Ascending aorta (tissue), 2 donors: ENCODE data around the gene RAD54L. TPM values are rescaled to one million over a fixed set of nuclear protein-coding genes. Genes with fewer than 3 reads are reported as not detected.

Experiments
- DNase-seq, 2 donors: peaks; one replicate each; pipeline ENCODE4 v3.0.0-alpha.2; 2019; ENCODE audit warnings: low spot score in 2 of 2
- H3K27ac ChIP-seq, 2 donors: fragments of 200-600 bp; sonication (generic); one replicate each; pipeline ENCODE4 v1.5.1; 2016 to 2017; ENCODE audit warnings: mild to moderate bottlenecking in 1 of 2
- H3K27me3 ChIP-seq: fragments of 200-600 bp; sonication (generic); one replicate; pipeline ENCODE4 v1.5.1; 2017
- H3K36me3 ChIP-seq, 2 donors: fragments of 200-600 bp; sonication (generic); one replicate each; pipeline ENCODE4 v1.5.1; 2016
- H3K4me1 ChIP-seq, 2 donors: fragments of 200-600 bp; sonication (generic); one replicate each; pipeline ENCODE4 v1.5.1; 2016 to 2017; ENCODE audit warnings: mild to moderate bottlenecking in 1 of 2
- H3K4me3 ChIP-seq, 2 donors: fragments of 200-600 bp; sonication (generic); one replicate each; pipeline ENCODE4 v1.5.1; 2016 to 2017; ENCODE audit warnings: mild to moderate bottlenecking in 1 of 2
- H3K9me3 ChIP-seq, 2 donors: fragments of 200-600 bp; sonication (generic); one replicate each; pipeline ENCODE4 v1.5.1; 2016
- intact Hi-C: fragments of 100-400 bp; cut with DNase I; formaldehyde crosslinking; loops from one replicate; pipeline ENCODE4 v1.15.1; 2023
- total RNA-seq: library from RNA; depleted of rRNA; stranded (reverse); fragments of >200 nt; gene quantifications from one replicate; pipeline ENCODE4 v1.1.0, GENCODE V29; 2016
- TF ChIP-seq, protein P1 (sequence below), 3 experiments: fragments of 200-600 bp in 2 of 3; fragments of 450-650 bp in 1 of 3; sonication (generic) in 2 of 3; IDR thresholded peaks; one replicate each; pipeline ENCODE4 v1.5.1; 2016 to 2019; ENCODE audit warnings: antibody characterized with exemption in 3 of 3, mild to moderate bottlenecking in 1 of 3, moderate library complexity in 1 of 3

The RAD54L gene
- total RNA-seq, 1 donor from 2014 or later = not detected

DNA sequence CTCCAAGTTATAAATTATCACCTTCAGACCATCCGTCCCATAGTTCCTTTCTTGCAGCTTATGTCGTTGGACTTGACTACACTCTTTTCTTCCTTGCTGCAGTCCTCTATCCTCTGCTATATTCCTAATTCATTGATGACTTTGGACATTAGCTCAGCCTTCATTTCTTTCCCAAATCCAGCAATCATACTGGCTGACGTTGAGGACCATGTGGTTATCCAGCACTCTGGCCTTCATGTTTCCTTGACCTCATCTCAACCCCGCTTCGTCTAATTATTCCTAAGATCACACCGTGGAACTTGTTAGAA lies 27.4 kb downstream of the RAD54L start:
- Histone ChIP-seq H3K27me3 (no peaks in the 10 kb centered on the region), H3K4me3 (no peak overlapping the region), H3K4me1 (no peaks in the 10 kb centered on the region), H3K36me3 (peaks cover 19 to 24% of the 10 kb centered on the region in 2 donors), H3K9me3 (no peaks in the 10 kb centered on the region), H3K27ac (no peak overlapping the region)
- DNase-seq = no peak
- TF ChIP-seq, protein P1, sequence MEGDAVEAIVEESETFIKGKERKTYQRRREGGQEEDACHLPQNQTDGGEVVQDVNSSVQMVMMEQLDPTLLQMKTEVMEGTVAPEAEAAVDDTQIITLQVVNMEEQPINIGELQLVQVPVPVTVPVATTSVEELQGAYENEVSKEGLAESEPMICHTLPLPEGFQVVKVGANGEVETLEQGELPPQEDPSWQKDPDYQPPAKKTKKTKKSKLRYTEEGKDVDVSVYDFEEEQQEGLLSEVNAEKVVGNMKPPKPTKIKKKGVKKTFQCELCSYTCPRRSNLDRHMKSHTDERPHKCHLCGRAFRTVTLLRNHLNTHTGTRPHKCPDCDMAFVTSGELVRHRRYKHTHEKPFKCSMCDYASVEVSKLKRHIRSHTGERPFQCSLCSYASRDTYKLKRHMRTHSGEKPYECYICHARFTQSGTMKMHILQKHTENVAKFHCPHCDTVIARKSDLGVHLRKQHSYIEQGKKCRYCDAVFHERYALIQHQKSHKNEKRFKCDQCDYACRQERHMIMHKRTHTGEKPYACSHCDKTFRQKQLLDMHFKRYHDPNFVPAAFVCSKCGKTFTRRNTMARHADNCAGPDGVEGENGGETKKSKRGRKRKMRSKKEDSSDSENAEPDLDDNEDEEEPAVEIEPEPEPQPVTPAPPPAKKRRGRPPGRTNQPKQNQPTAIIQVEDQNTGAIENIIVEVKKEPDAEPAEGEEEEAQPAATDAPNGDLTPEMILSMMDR (IDR thresholded peaks at IDR 0.05) = no peak
- intact Hi-C loops = no loop called here

DNA sequence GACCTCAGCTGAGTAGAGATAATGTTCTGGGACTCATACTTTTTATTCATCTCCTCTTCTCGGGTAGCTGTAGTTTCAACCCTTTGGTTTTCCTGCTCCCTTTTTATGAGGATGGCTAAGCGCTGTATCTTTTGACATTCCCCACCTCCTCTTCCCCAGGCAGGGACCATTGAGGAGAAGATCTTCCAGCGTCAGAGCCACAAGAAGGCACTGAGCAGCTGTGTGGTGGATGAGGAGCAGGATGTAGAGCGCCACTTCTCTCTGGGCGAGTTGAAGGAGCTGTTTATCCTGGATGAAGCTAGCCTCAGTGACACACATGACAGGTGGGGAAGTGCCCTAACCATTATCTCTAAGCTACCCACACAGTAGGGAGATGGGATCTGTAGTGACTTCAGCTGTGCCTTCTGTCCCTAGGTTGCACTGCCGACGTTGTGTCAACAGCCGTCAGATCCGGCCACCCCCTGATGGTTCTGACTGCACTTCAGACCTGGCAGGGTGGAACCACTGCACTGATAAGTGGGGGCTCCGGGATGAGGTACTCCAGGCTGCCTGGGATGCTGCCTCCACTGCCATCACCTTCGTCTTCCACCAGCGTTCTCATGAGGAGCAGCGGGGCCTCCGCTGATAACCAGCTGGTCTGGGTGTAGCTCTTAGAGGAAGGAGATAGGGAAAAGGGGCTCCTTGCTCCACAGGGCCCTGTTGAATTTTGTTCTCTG lies 30.3 kb downstream of the RAD54L start:
- Histone ChIP-seq H3K4me1 (no peaks in the 10 kb centered on the region), H3K4me3 (no peak overlapping the region), H3K9me3 (no peaks in the 10 kb centered on the region), H3K27me3 (no peaks in the 10 kb centered on the region), H3K27ac (no peak overlapping the region), H3K36me3 (peaks cover 43 to 52% of the 10 kb centered on the region in 2 donors)
- intact Hi-C loops = no loop called here
- no peak for DNase-seq
- TF ChIP-seq, protein P1 (IDR thresholded peaks at IDR 0.05) = no peak

DNA sequence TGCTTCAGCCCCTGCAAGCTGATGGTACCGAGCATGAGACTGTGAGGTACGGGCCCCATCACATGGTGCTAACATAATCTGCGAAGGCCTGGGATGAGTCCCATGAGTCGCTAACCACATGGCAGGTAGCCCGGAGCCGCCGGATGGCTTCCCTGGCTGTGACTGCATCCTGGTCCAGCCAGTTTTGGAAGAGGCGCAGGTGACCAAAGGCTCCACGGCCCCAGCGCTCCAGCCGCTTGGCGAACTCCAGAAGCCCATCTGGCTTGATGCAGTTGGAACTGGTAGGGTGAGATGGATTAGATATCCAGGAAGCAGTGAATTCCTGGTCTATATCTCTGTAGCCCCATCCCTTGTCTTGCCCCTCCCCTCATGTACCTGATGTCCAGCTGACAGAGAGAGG lies 31.2 kb downstream of the RAD54L start:
- TF ChIP-seq, protein P1 (IDR thresholded peaks at IDR 0.05) = no peak
- H3K4me3 ChIP-seq = no peak overlapping the region
- no peak overlapping the region for H3K27ac ChIP-seq
- H3K9me3 ChIP-seq = no peaks in the 10 kb centered on the region
- no peak for DNase-seq
- intact Hi-C loops = no loop called here
- no peaks in the 10 kb centered on the region for H3K27me3 ChIP-seq
- H3K4me1 ChIP-seq = no peaks in the 10 kb centered on the region
- peaks cover 45 to 62% of the 10 kb centered on the region in 2 donors for H3K36me3 ChIP-seq

DNA sequence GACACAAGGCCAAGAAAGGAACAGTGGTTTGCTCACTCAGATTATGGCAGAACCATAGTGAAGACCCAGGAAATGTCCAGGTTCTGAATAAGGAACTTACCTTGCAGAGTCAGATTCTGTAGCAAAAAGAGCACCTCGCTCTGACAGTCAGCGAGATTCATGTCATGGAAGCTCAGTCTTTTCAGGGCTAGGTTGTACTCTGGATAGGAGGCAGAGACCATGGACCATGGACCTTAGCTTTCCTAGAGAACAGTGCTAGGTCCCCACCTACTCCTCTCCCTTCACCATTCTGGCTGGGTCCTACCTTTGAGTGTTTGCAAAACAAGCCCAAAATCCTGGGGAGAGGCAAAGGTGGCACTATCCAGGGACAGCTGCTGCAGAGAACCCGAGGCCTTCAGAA lies 32.5 kb downstream of the RAD54L start:
- Histone ChIP-seq H3K27ac (no peak overlapping the region), H3K4me1 (no peaks in the 10 kb centered on the region), H3K36me3 (peaks cover 50 to 74% of the 10 kb centered on the region in 2 donors), H3K4me3 (no peak overlapping the region), H3K27me3 (no peaks in the 10 kb centered on the region), H3K9me3 (no peaks in the 10 kb centered on the region)
- no peak for DNase-seq
- intact Hi-C loops = no loop called here
- TF ChIP-seq, protein P1 (IDR thresholded peaks at IDR 0.05) = no peak

DNA sequence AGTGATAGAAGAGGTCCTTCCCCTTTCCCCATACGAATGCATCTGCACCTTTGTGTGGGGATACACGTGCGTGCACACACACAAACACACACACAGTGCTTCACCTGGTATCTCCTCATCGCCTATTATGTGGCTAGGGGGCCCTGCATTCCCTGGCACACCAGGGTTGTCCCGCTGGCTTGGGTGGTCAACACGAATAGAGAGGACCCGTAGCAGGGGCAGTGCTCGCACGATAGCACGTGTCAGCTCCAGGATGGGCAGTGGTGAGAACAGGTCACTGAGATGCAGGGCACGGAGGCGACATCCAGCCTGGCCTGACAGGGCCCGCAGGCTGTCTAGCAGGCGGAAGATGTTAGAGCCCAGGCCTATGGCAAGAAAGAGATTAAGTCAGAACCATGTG lies 33.5 kb downstream of the RAD54L start:
- TF ChIP-seq, protein P1 (IDR thresholded peaks at IDR 0.05) = no peak
- peaks cover 59 to 84% of the 10 kb centered on the region in 2 donors for H3K36me3 ChIP-seq

DNA sequence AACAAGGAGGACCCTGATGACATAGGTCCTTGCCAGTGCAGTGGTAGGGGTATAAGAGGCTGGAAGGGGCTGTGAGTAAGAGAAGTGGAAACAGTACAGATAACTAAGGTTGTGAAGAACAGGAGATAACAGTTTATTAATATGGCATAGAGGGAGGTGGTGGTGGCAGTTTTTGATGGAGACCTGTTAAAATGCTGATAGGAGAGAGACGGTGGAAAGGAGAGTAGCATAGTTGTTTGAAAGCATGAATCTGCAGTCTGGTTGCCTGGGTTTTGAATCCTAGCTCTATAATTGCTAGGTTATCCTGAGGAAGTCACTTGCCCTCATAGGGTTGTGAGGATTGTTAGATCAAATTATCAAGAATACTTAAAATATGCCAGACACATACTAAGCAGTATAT lies 36.5 kb downstream of the RAD54L start:
- TF ChIP-seq, protein P1 (IDR thresholded peaks at IDR 0.05) = no peak
- H3K36me3 ChIP-seq = peaks cover 59 to 92% of the 10 kb centered on the region in 2 donors

More for the DNA sequence above, 33.5 kb downstream of the RAD54L start:
- no peak for DNase-seq
- intact Hi-C loops = no loop called here
- Histone ChIP-seq H3K27ac (no peak overlapping the region), H3K4me1 (no peaks in the 10 kb centered on the region), H3K27me3 (no peaks in the 10 kb centered on the region), H3K9me3 (no peaks in the 10 kb centered on the region), H3K4me3 (no peak overlapping the region)

More for the DNA sequence above, 36.5 kb downstream of the RAD54L start:
- intact Hi-C loops = no loop called here
- H3K27me3 ChIP-seq = no peaks in the 10 kb centered on the region
- DNase-seq = no peak
- no peak overlapping the region for H3K4me3 ChIP-seq
- no peaks in the 10 kb centered on the region for H3K4me1 ChIP-seq
- H3K27ac ChIP-seq = no peak overlapping the region
- no peaks in the 10 kb centered on the region for H3K9me3 ChIP-seq
